ENCODE measurements around the gene GALNT12.

GRCh38 chr9:98815391-98815951, 8.0 kb downstream of the GALNT12 start:
- TF ChIP-seq POLR2A (IDR thresholded peaks at IDR 0.05; ENCODE audit: borderline replicate concordance, extremely low read depth, insufficient read depth, insufficient read length), result no peak
- TF ChIP-seq CTCF (IDR thresholded peaks at IDR 0.05 in 2 of 3, conservative IDR thresholded peaks at IDR 0.05 in 1 of 3; ENCODE audit: borderline replicate concordance in 1 of 3, insufficient read depth in 1 of 3, low read depth in 2 of 3, low read length in 2 of 3), result no peak
- TF ChIP-seq SIN3A (IDR thresholded peaks at IDR 0.05; ENCODE audit: low read depth), result no peak
- no peak for TF ChIP-seq EZH2 (IDR thresholded peaks at IDR 0.05)
- no peak for TF ChIP-seq MAX (IDR thresholded peaks at IDR 0.05)
- no peak for TF ChIP-seq RAD21 (IDR thresholded peaks at IDR 0.05; ENCODE audit: low read depth)
- no peak for TF ChIP-seq POLR2AphosphoS5 (IDR thresholded peaks at IDR 0.05; ENCODE audit: low read depth, low read length)
- TF ChIP-seq ATF3 (IDR thresholded peaks at IDR 0.05), result no peak
- no peak for TF ChIP-seq YY1 (IDR thresholded peaks at IDR 0.05; ENCODE audit: extremely low read depth, insufficient replicate concordance, low read depth, low read length)
- no peak for TF ChIP-seq SP1 (IDR thresholded peaks at IDR 0.05; ENCODE audit: low read depth)
- TF ChIP-seq EZH2phosphoT487 (IDR thresholded peaks at IDR 0.05; ENCODE audit: borderline replicate concordance), result no peak
- no peak for TF ChIP-seq JUND (IDR thresholded peaks at IDR 0.05)
- no peak for TF ChIP-seq EGR1 (IDR thresholded peaks at IDR 0.05; ENCODE audit: low read depth)
